Endothelial cell of umbilical vein (primary cell): ENCODE results near the gene GHRHR. TPM values are rescaled to one million over a fixed set of nuclear protein-coding genes. Genes with fewer than 3 reads are reported as not detected.

Experiments used
- BruUV-seq: library from RNA; stranded (reverse); fragments of 400-500 nt; replicated peaks from 2 replicates; lab custom pipeline; 2021; lab: Mats Ljungman, UMichigan
- CTCF ChIA-PET: fragments of 300-600, 350-600 bp; sonication (Branson Sonifier 250); formaldehyde crosslinking; loops from one replicate; lab custom pipeline; 2021; ENCODE audit warnings: antibody characterized with exemption, inconsistent platforms; lab: Charles Lee
- POLR2A ChIA-PET: fragments of 300-600, 350-600 bp; sonication (Branson Sonifier 250); formaldehyde crosslinking; loops from one replicate; lab custom pipeline; 2021; ENCODE audit warnings: antibody characterized with exemption, inconsistent platforms; lab: Charles Lee
- DNase-seq: peaks from one replicate; pipeline ENCODE4 v3.0.0-alpha.2; 2011; ENCODE audit warnings: low read depth, low spot score
- FAIRE-seq: peaks from 2 replicates; lab custom pipeline; 2011; peaks lifted over from hg19 to GRCh38; lab: Jason Lieb, UNC
- H2AFZ ChIP-seq: 2 replicates; pipeline ENCODE4 v1.6.0; 2012; ENCODE audit warnings: low read depth, low read length, control low read depth, inconsistent platforms
- H3K27ac ChIP-seq: 2 replicates; pipeline ENCODE4 v1.5.1; 2011; ENCODE audit warnings: low read depth, mild to moderate bottlenecking, control low read depth, low read length, moderate library complexity; ENCODE audit not compliant: insufficient read depth
- H3K27me3 ChIP-seq, 2 experiments: 2 replicates each; pipeline versions ENCODE4 v1.6.0 to v1.6.1; 2011; ENCODE audit warnings: low read length in 2 of 2, mixed read lengths in 1 of 2; ENCODE audit not compliant: control insufficient read depth in 2 of 2, insufficient read depth in 2 of 2
- H3K36me3 ChIP-seq, 2 experiments: 2 replicates in 1 of 2; 3 replicates in 1 of 2; pipeline ENCODE4 v1.5.1; 2011; ENCODE audit warnings: low read length in 2 of 2, mild to moderate bottlenecking in 1 of 2, moderate library complexity in 1 of 2; ENCODE audit not compliant: control insufficient read depth in 2 of 2, insufficient read depth in 2 of 2; ENCODE audit errors: extremely low read depth in 1 of 2
- H3K4me1 ChIP-seq: 3 replicates; pipeline ENCODE4 v1.5.1; 2011; ENCODE audit warnings: mild to moderate bottlenecking, low read length; ENCODE audit not compliant: control insufficient read depth, insufficient read depth; ENCODE audit errors: extremely low read depth
- H3K4me2 ChIP-seq: 2 replicates; pipeline ENCODE4 v1.6.1; 2011; ENCODE audit warnings: low read length, control low read depth, mixed read lengths; ENCODE audit not compliant: insufficient read depth
- H3K4me3 ChIP-seq, 3 experiments: fragments of 200-600 bp in 1 of 3; sonication (generic), shearing (Covaris generic) in 1 of 3; replicated peaks in 1 of 3; 2 replicates each; pipeline ENCODE4 v1.5.1; 2011 to 2016; ENCODE audit warnings: control low read depth in 3 of 3, low read length in 3 of 3, mild to moderate bottlenecking in 2 of 3, inconsistent platforms in 1 of 3, low read depth in 1 of 3, moderate library complexity in 1 of 3; ENCODE audit not compliant: insufficient read depth in 1 of 3
- H3K79me2 ChIP-seq: 2 replicates; pipeline ENCODE4 v1.6.0; 2012; ENCODE audit warnings: low read length, inconsistent platforms; ENCODE audit not compliant: control insufficient read depth, insufficient read depth
- H3K9ac ChIP-seq: replicated peaks from 2 replicates; pipeline ENCODE3; 2011; ENCODE audit warnings: low read length, control low read depth; ENCODE audit not compliant: insufficient read depth; ENCODE audit errors: extremely low read depth
- H3K9me1 ChIP-seq: replicated peaks from 3 replicates; pipeline ENCODE4 v1.6.0; 2011; ENCODE audit warnings: mild to moderate bottlenecking, low read length; ENCODE audit not compliant: control insufficient read depth, insufficient read depth; ENCODE audit errors: extremely low read depth
- H3K9me3 ChIP-seq: replicated peaks from 2 replicates; pipeline ENCODE4 v1.5.1; 2012; ENCODE audit warnings: low read length, inconsistent platforms; ENCODE audit not compliant: control insufficient read depth, insufficient read depth
- H4K20me1 ChIP-seq: replicated peaks from 2 replicates; pipeline ENCODE3; 2011; ENCODE audit warnings: mild to moderate bottlenecking, low read length; ENCODE audit not compliant: control insufficient read depth, insufficient read depth; ENCODE audit errors: extremely low read depth
- EZH2 ChIP-seq: IDR thresholded peaks from 2 replicates; pipeline ENCODE4 v1.6.1; 2012; ENCODE audit warnings: borderline replicate concordance, low read depth, mild to moderate bottlenecking, moderate library complexity, low read length, inconsistent platforms; ENCODE audit not compliant: severe bottlenecking
- FOS ChIP-seq: IDR thresholded peaks from 2 replicates; pipeline ENCODE4 v1.6.1; 2011; ENCODE audit warnings: mild to moderate bottlenecking, low read length, moderate library complexity, borderline replicate concordance; ENCODE audit not compliant: insufficient read depth
- GATA2 ChIP-seq: IDR thresholded peaks from 2 replicates; pipeline ENCODE4 v1.7.0; 2011; ENCODE audit warnings: low read depth, mild to moderate bottlenecking, moderate library complexity, mixed read lengths, low read length; ENCODE audit not compliant: insufficient read length, insufficient read depth
- JUN ChIP-seq: IDR thresholded peaks from 2 replicates; pipeline ENCODE4 v1.6.1; 2011; ENCODE audit warnings: borderline replicate concordance, low read depth; ENCODE audit not compliant: insufficient read length, insufficient read depth
- MYC ChIP-seq: IDR thresholded peaks from one replicate; pipeline ENCODE4 v1.6.1; 2011; ENCODE audit warnings: mild to moderate bottlenecking, low read depth, low read length
- POLR2A ChIP-seq: IDR thresholded peaks from 2 replicates; pipeline ENCODE4 v1.6.1; 2012; ENCODE audit warnings: low read depth, mild to moderate bottlenecking, control low read depth, low read length
- POLR2AphosphoS5 ChIP-seq: IDR thresholded peaks from 2 replicates; pipeline ENCODE4 v1.6.1; 2012; ENCODE audit warnings: low read depth, mild to moderate bottlenecking, control low read depth, low read length, moderate library complexity; ENCODE audit not compliant: insufficient read depth
- dilution Hi-C: fragments of 300-500 bp; cut with MboI; formaldehyde crosslinking; loops from one replicate; pipeline ENCODE4 v1.15.0; 2019; ENCODE audit warnings: low sequenced_read_pairs; ENCODE audit not compliant: extremely low pct_ligation_motif_present
- intact Hi-C: fragments of 100-400 bp; cut with micrococcal nuclease; formaldehyde crosslinking; loops from one replicate; pipeline ENCODE4 v1.10.0; 2022
- polyA plus RNA-seq, 4 experiments: library from polyadenylated mRNA; depleted of rRNA in 3 of 4; stranded (reverse) in 3 of 4; unstranded in 1 of 4; fragments of >200 nt; gene quantifications; 2 replicates each; pipeline versions ENCODE4 v1.2.1 to v1.2.3, GENCODE V29; 2011 to 2012; ENCODE audit warnings: missing spikeins in 1 of 4
- total RNA-seq: library from RNA; stranded (reverse); gene quantifications from 2 replicates; pipeline ENCODE4 v1.2.3, GENCODE V29; 2021
- TF ChIP-seq, protein P1 (sequence below), 2 donors: IDR thresholded peaks; 1 replicate in 1 of 2; 2 replicates in 1 of 2; pipeline ENCODE4 v1.5.1; 2011; ENCODE audit warnings: low read length in 2 of 2, mild to moderate bottlenecking in 2 of 2, moderate library complexity in 2 of 2, control low read depth in 1 of 2, inconsistent platforms in 1 of 2, low read depth in 1 of 2; ENCODE audit not compliant: insufficient read depth in 1 of 2; ENCODE audit errors: extremely low read depth in 1 of 2
- TF ChIP-seq, protein P2 (sequence below): IDR thresholded peaks from 2 replicates; pipeline ENCODE4 v1.6.1; 2011; ENCODE audit not compliant: insufficient read depth, insufficient read length

Gene GHRHR
- total and polyA plus RNA-seq, 2 donors (not counting 3 experiments of a cell fraction or from before 2014, with no cell fraction given): not detected

DNA sequence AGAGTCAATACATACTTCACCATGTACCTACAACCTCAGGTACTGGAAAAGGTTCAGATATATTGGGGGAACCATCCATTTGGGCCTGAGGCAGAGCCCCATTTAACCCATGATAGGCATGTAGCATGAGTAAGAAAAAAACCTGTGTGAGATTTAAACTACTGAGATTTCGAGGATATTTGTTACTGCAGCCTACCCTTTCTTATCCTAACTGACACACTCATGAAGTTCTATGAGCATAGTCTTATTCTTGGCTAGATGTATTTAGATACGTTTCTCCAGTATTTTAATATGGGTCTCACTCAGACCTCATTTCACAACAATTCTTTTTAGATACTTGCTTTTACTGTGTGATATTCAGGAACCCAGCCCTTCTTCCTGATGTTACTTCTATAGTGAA, 39.3 kb downstream of the GHRHR start:
- DNase-seq (no peak), FAIRE-seq (no peak)
- no TSS peak for BruUV-seq
- H3K27ac ChIP-seq: no peak overlapping the region
- H3K4me2 ChIP-seq: no peak overlapping the region
- H3K27me3 ChIP-seq: peaks cover 3 to 7% of the 10 kb centered on the region in 2 experiments
- POLR2A ChIA-PET: no interaction called here
- no peaks in the 10 kb centered on the region for H3K36me3 ChIP-seq
- H3K4me1 ChIP-seq: no peaks in the 10 kb centered on the region
- no peak for TF ChIP-seq POLR2A
- TF ChIP-seq JUN: no peak
- TF ChIP-seq, protein P1, sequence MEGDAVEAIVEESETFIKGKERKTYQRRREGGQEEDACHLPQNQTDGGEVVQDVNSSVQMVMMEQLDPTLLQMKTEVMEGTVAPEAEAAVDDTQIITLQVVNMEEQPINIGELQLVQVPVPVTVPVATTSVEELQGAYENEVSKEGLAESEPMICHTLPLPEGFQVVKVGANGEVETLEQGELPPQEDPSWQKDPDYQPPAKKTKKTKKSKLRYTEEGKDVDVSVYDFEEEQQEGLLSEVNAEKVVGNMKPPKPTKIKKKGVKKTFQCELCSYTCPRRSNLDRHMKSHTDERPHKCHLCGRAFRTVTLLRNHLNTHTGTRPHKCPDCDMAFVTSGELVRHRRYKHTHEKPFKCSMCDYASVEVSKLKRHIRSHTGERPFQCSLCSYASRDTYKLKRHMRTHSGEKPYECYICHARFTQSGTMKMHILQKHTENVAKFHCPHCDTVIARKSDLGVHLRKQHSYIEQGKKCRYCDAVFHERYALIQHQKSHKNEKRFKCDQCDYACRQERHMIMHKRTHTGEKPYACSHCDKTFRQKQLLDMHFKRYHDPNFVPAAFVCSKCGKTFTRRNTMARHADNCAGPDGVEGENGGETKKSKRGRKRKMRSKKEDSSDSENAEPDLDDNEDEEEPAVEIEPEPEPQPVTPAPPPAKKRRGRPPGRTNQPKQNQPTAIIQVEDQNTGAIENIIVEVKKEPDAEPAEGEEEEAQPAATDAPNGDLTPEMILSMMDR (IDR thresholded peaks at IDR 0.05; ENCODE audit: extremely low read depth in 1 of 2, insufficient read depth in 1 of 2, low read depth in 1 of 2, low read length in 2 of 2): no peak
- no peak for TF ChIP-seq POLR2AphosphoS5
- TF ChIP-seq FOS: no peak
- no peak for TF ChIP-seq MYC
- no peak for TF ChIP-seq GATA2
- TF ChIP-seq, protein P2, sequence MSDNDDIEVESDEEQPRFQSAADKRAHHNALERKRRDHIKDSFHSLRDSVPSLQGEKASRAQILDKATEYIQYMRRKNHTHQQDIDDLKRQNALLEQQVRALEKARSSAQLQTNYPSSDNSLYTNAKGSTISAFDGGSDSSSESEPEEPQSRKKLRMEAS: no peak
- no peak for TF ChIP-seq EZH2
- H3K9ac ChIP-seq: no peak overlapping the region
- no peak overlapping the region for H3K4me3 ChIP-seq
- intact Hi-C loops: no loop called here
- H3K79me2 ChIP-seq: no peaks in the 10 kb centered on the region
- no peaks in the 10 kb centered on the region for H3K9me1 ChIP-seq
- CTCF ChIA-PET: interaction anchor here (1.2 kb wide), 1 partner anchor 10 kb away, joined by 3 read pairs; no protein-coding TSS in a partner anchor
- no peak overlapping the region for H2AFZ ChIP-seq
- H3K9me3 ChIP-seq: no peaks in the 10 kb centered on the region
- no peaks in the 10 kb centered on the region for H4K20me1 ChIP-seq
- dilution Hi-C loops: no loop called here
